OCI-LY3 (cell line): ENCODE data around the gene DDTL.
"Not testable (repeated sequence)": the region's sequence is repeated elsewhere in the genome, so short reads cannot be mapped to it uniquely, and the experiment has no call there.

ENCODE experiments used
- H2AFZ ChIP-seq: fragments of 200-600, 300-600 bp; shearing (Covaris generic); 2 replicates; pipeline ENCODE4 v1.6.0; 2014; ENCODE audit warnings: antibody characterized with exemption, low read depth, low read length
- H3K27ac ChIP-seq: fragments of 200-600, 300-600 bp; sonication (generic); 2 replicates; pipeline ENCODE4 v1.5.1; 2014; ENCODE audit warnings: mild to moderate bottlenecking, low read length, moderate library complexity, mixed read lengths
- H3K27me3 ChIP-seq: fragments of 200-600, 300-600 bp; sonication (generic); 2 replicates; pipeline ENCODE4 v1.6.1; 2014; ENCODE audit warnings: low read depth, low read length, mixed read lengths
- H3K36me3 ChIP-seq: fragments of 200-600, 300-600 bp; sonication (generic); replicated peaks from 2 replicates; pipeline ENCODE3; 2014; ENCODE audit warnings: low read depth, low read length, mixed read lengths
- H3K4me1 ChIP-seq: fragments of 300-600, 200-600 bp; sonication (generic); 2 replicates; pipeline ENCODE4 v1.6.1; 2014; ENCODE audit warnings: low read length, mixed read lengths
- H3K4me2 ChIP-seq: fragments of 200-600, 300-600 bp; sonication (generic); 2 replicates; pipeline ENCODE4 v1.6.1; 2014; ENCODE audit warnings: low read length, mixed read lengths
- H3K4me3 ChIP-seq: fragments of 300-600, 200-600 bp; sonication (generic); 2 replicates; pipeline ENCODE4 v1.5.1; 2014; ENCODE audit warnings: antibody characterized with exemption, mild to moderate bottlenecking, low read length, moderate library complexity
- H3K79me2 ChIP-seq: fragments of 300-600, 200-600 bp; shearing (Covaris generic); 2 replicates; pipeline ENCODE4 v1.6.1; 2014; ENCODE audit warnings: mild to moderate bottlenecking, low read length, mixed read lengths
- H3K9ac ChIP-seq: fragments of 300-600, 200-600 bp; shearing (Covaris generic); 2 replicates; pipeline ENCODE4 v1.6.0; 2014; ENCODE audit warnings: mild to moderate bottlenecking, low read length, moderate library complexity
- H3K9me3 ChIP-seq: fragments of 200-600, 300-600 bp; shearing (Covaris generic); 2 replicates; pipeline ENCODE4 v1.6.1; 2014; ENCODE audit warnings: low read length, mixed read lengths; ENCODE audit not compliant: insufficient read depth
- H4K20me1 ChIP-seq: fragments of 200-600, 300-600 bp; sonication (generic); 2 replicates; pipeline ENCODE4 v1.6.1; 2016; ENCODE audit warnings: low read length, mixed read lengths; ENCODE audit not compliant: insufficient read depth
- EZH2phosphoT487 ChIP-seq: fragments of 200-600 bp; shearing (Covaris generic); IDR thresholded peaks from 2 replicates; pipeline ENCODE4 v1.6.1; 2018; ENCODE audit warnings: antibody characterized with exemption, mixed run types, low read depth
- TF ChIP-seq, protein P1 (sequence below): fragments of 200-600, 300-600 bp; sonication (generic); IDR thresholded peaks from 2 replicates; pipeline ENCODE4 v1.5.1; 2014; ENCODE audit warnings: antibody characterized with exemption, low read length, low read depth

The DDTL gene

DNA sequence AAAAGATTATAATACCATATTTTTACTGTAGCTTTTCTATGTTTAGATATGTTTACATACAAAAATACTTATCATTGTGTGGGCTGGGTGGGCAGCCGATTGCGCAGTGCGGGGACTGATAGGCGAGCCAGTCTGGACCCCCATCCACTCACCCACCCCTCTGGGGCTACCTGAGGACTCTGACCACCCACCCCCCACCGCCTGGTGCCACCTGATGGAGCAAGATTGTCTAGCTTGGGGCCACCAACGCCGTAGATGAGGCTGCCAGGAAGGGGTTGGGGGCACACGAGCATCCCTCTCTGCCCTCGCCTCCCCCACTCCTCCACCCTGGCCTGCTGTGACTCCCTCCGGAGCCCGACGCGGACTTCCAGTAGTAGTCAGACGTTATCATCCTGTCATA is 40.1 kb upstream of the DDTL start:
- Histone ChIP-seq H3K4me2 (no peak overlapping the region), H2AFZ (no peak overlapping the region), H3K4me3 (no peak overlapping the region), H3K9ac (no peak overlapping the region), H3K27me3 (no peaks in the 10 kb centered on the region), H3K36me3 (peaks cover 76% of the 10 kb centered on the region), H4K20me1 (no peaks in the 10 kb centered on the region), H3K9me3 (peaks cover 16% of the 10 kb centered on the region), H3K79me2 (peaks cover 4% of the 10 kb centered on the region; the same call in 1 of the 2 replicates), H3K4me1 (no peaks in the 10 kb centered on the region), H3K27ac (no peak overlapping the region)
- TF ChIP-seq, protein P1, sequence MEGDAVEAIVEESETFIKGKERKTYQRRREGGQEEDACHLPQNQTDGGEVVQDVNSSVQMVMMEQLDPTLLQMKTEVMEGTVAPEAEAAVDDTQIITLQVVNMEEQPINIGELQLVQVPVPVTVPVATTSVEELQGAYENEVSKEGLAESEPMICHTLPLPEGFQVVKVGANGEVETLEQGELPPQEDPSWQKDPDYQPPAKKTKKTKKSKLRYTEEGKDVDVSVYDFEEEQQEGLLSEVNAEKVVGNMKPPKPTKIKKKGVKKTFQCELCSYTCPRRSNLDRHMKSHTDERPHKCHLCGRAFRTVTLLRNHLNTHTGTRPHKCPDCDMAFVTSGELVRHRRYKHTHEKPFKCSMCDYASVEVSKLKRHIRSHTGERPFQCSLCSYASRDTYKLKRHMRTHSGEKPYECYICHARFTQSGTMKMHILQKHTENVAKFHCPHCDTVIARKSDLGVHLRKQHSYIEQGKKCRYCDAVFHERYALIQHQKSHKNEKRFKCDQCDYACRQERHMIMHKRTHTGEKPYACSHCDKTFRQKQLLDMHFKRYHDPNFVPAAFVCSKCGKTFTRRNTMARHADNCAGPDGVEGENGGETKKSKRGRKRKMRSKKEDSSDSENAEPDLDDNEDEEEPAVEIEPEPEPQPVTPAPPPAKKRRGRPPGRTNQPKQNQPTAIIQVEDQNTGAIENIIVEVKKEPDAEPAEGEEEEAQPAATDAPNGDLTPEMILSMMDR = no peak
- no peak for TF ChIP-seq EZH2phosphoT487

DNA sequence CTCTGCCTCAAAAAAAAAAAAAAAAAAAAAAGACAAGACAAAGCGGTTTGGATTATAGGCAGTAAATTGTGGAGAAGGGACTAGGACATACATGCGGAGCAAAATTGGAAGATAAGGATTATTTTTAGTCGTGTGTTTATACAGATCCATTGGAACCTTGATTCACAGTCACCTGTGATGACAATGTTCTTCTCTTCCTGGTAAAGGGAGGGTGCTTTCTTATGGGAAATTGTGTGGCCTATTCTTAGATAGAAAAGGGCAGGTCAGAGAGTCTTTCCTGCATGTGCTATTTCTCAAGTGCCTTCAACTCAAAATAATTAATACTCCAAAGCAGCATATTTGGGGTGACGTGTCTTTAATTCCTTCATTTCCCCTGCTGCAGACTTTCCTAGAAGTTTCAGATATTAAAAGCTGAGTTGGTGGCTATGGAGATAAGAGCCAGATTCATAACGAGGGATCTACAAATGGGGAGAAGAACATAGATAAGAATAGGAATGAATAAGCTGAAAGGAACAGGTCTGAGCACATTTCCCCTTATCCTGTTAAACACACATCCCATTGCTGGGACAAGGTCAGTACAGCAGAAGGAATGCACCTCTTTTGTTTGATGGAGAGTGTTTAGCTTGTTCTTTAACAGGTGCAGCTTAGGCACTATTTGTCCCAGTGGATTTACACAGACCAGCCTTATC is 28.2 kb upstream of the DDTL start:
- Histone ChIP-seq H3K4me1 (no peaks in the 10 kb centered on the region), H3K4me3 (no peak overlapping the region), H3K9me3 (no peaks in the 10 kb centered on the region), H3K27ac (no peak overlapping the region), H3K36me3 (no peaks in the 10 kb centered on the region), H2AFZ (no peak overlapping the region), H3K79me2 (no peaks in the 10 kb centered on the region), H3K9ac (no peak overlapping the region), H3K4me2 (no peak overlapping the region), H4K20me1 (no peaks in the 10 kb centered on the region), H3K27me3 (no peaks in the 10 kb centered on the region)
- no peak for TF ChIP-seq EZH2phosphoT487
- TF ChIP-seq, protein P1 = no peak

DNA sequence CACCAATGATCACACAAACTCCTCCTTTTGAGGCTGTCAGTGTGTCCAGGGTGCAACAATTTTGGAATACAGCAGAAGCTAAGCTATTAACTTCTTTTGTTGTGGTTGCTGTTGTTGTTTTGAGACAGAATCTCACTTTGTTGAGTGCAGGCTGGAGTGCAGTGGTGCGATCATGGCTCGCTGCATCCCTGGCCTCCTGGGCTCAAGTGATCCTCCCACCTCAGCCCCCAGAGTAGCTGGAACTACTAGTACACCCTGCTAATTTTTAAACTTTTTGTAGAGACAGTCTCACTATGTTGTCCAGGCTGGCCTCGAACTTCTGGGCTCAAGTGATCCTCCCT is 27.7 kb upstream of the DDTL start:
- Histone ChIP-seq H3K36me3 (no peaks in the 10 kb centered on the region), H3K27me3 (no peaks in the 10 kb centered on the region), H3K27ac (no peak overlapping the region), H3K4me1 (no peaks in the 10 kb centered on the region), H2AFZ (no peak overlapping the region), H3K4me3 (no peak overlapping the region), H3K79me2 (no peaks in the 10 kb centered on the region), H4K20me1 (no peaks in the 10 kb centered on the region), H3K9ac (no peak overlapping the region), H3K4me2 (no peak overlapping the region), H3K9me3 (no peaks in the 10 kb centered on the region)
- no peak for TF ChIP-seq EZH2phosphoT487
- TF ChIP-seq, protein P1 = no peak

DNA sequence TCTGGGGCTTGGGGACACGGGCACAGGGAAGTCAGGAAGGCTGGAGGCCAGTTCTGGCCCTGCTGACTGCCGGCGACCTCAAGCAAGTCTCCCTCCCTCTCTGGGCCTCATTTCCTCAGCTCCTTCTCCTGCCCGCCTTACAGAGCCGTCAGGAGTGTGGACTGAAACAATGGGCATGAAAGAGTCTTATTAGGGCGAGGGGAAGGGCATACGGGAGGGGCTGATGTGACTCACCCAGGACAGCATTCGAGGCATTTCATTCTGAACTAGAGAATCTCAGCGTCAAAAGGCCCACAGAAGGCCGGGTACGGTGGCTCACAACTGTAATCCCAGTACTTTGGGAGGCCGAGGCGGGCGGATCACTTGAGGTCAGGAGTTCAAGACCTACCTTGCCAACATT is 26.5 kb upstream of the DDTL start:
- not testable (repeated sequence) for H3K4me2 ChIP-seq, H3K36me3 ChIP-seq, H4K20me1 ChIP-seq, H3K27ac ChIP-seq, H3K27me3 ChIP-seq, H3K9me3 ChIP-seq, H3K4me1 ChIP-seq, H3K4me3 ChIP-seq, H3K79me2 ChIP-seq, H3K9ac ChIP-seq, H2AFZ ChIP-seq

DNA sequence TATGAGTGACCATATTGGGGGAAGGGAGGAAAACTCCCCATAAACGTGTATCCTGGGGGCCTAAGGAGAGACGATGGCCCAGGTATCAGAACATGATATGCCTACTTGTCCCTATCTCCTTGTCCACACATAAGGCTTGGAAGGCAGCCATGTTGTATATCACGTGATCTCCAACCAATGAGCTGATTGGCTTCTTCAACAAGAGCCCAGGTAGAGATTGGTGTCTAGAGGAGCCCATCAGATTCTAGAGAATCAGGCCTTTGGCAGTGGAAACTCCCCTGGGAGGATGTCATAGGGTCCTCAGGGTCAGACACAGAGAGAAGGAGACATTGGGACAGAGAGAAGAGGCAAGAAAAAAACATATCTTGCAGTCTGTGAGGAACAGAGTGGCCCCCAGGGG is 19.3 kb upstream of the DDTL start:
- H2AFZ ChIP-seq, H3K4me3 ChIP-seq, H3K27me3 ChIP-seq, H3K9me3 ChIP-seq, H3K4me2 ChIP-seq, H4K20me1 ChIP-seq, H3K36me3 ChIP-seq, H3K4me1 ChIP-seq, H3K79me2 ChIP-seq, H3K27ac ChIP-seq, H3K9ac ChIP-seq: not testable (repeated sequence)

DNA sequence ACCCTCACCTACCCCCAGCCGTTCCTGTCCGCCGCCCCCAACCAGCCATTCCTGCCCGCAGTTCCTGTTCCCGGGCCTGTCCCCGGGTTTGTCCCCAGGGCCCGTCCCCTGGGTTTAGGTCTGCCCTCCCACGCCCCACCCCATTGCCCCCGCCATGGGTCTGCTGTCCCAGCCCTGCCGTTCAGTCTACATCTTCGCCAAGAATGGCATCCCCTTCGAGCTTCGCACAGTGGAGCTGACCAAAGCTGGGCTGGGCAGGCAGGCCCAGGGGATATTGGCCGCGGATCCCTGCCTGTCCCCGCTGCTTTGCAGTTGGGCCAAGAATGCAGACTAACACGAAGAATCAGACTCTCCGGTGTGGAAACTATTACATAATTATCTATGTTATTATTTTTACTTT is 16.9 kb upstream of the DDTL start:
- not testable (repeated sequence) for H3K79me2 ChIP-seq, H4K20me1 ChIP-seq, H3K4me2 ChIP-seq, H3K4me3 ChIP-seq, H3K27me3 ChIP-seq, H3K9ac ChIP-seq, H3K27ac ChIP-seq, H3K4me1 ChIP-seq, H2AFZ ChIP-seq, H3K9me3 ChIP-seq, H3K36me3 ChIP-seq

DNA sequence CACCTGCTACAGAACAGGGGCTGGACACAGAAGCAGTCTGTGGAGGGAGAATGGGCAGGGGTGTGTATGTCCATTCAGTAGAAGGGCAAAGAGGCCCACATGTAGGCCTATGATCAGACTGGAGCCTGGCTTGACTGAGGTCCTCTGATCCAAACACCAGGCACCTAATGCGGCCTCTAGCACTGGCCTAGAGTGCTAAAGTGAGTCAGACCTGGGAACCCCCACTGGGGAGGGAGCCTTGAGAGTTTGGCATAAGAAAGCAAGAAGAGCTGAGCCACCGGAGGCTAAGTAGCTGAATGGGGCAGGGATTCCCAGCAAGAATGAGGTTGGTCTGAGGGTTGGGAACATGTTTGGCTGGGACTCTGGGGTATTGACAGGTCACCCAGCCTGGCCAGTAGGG is 15.3 kb upstream of the DDTL start:
- H3K27me3 ChIP-seq, H3K4me3 ChIP-seq, H3K9ac ChIP-seq, H3K27ac ChIP-seq, H3K9me3 ChIP-seq, H2AFZ ChIP-seq, H3K4me1 ChIP-seq, H4K20me1 ChIP-seq, H3K4me2 ChIP-seq, H3K79me2 ChIP-seq, H3K36me3 ChIP-seq: not testable (repeated sequence)
